WTC11 (cell line): ENCODE measurements around the gene COQ2.

Experiments
- CTCF ChIP-seq: fragments of 200-600 bp; IDR thresholded peaks from 2 replicates; pipeline ENCODE4 v1.8.0; 2022; ENCODE audit warnings: antibody characterized with exemption
- MXD4 ChIP-seq: fragments of 250-450 bp; sonication (Bioruptor Pico); IDR thresholded peaks from 2 replicates; pipeline ENCODE4 v1.8.0; 2021; ENCODE audit warnings: mild to moderate bottlenecking, moderate library complexity, borderline replicate concordance
- NFYB ChIP-seq: sonication (generic); formaldehyde crosslinking; conservative IDR thresholded peaks from 2 replicates; pipeline ENCODE4 v1.8.0; 2022; ENCODE audit warnings: low read depth, missing genetic modification reagents
- PRDM15 ChIP-seq: sonication (generic); formaldehyde crosslinking; IDR thresholded peaks from 2 replicates; pipeline ENCODE4 v1.8.0; 2022; ENCODE audit warnings: missing genetic modification reagents
- RELA ChIP-seq: sonication (generic); formaldehyde crosslinking; IDR thresholded peaks from 2 replicates; pipeline ENCODE4 v1.8.1; 2022; ENCODE audit warnings: missing genetic modification reagents, mild to moderate bottlenecking, borderline replicate concordance
- TEAD4 ChIP-seq: sonication (generic); formaldehyde crosslinking; IDR thresholded peaks from 2 replicates; pipeline ENCODE4 v1.8.0; 2022; ENCODE audit warnings: mild to moderate bottlenecking, missing genetic modification reagents
- ZNF416 ChIP-seq: fragments of 250-450 bp; sonication (Bioruptor Pico); IDR thresholded peaks from 2 replicates; pipeline ENCODE4 v1.9.0; 2021; ENCODE audit warnings: mild to moderate bottlenecking, inconsistent platforms
- TF ChIP-seq, protein P1 (sequence below): fragments of 250-450 bp; sonication (Bioruptor Pico); IDR thresholded peaks from 2 replicates; pipeline ENCODE4 v1.9.0; 2021; ENCODE audit warnings: mild to moderate bottlenecking
- TF ChIP-seq, protein P2 (sequence below): sonication (generic); formaldehyde crosslinking; IDR thresholded peaks from 2 replicates; pipeline ENCODE4 v1.8.1; 2023; ENCODE audit warnings: mild to moderate bottlenecking, missing genetic modification reagents

DNA sequence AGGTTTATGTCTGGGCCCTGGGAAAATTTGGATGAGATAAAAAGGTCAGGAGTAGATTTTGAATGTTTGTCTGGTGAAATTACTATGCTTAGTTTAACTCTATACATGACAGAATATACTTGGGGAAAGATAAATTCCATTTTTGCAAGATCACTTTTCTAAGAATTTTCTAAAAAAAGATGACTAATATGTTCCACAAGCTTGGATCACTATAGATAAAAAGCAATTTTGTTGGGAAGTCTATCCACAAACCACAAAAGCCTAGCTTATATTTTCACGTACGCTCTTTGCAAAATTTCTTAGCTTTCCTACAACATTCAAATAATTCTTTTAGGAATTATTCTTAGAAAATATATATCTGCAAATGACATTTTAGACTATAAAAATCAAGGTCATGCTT, 20.6 kb upstream of the COQ2 start:
- TF ChIP-seq CTCF (no peak), ZNF416 (no peak), TEAD4 (no peak), MXD4 (CRISPR knock-in tag) (no peak), RELA (CRISPR knock-in tag) (no peak), NFYB (no peak), PRDM15 (CRISPR knock-in tag) (no peak)
- TF ChIP-seq, protein P1, sequence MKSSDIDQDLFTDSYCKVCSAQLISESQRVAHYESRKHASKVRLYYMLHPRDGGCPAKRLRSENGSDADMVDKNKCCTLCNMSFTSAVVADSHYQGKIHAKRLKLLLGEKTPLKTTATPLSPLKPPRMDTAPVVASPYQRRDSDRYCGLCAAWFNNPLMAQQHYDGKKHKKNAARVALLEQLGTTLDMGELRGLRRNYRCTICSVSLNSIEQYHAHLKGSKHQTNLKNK (CRISPR knock-in tag): no peak
- TF ChIP-seq, protein P2, sequence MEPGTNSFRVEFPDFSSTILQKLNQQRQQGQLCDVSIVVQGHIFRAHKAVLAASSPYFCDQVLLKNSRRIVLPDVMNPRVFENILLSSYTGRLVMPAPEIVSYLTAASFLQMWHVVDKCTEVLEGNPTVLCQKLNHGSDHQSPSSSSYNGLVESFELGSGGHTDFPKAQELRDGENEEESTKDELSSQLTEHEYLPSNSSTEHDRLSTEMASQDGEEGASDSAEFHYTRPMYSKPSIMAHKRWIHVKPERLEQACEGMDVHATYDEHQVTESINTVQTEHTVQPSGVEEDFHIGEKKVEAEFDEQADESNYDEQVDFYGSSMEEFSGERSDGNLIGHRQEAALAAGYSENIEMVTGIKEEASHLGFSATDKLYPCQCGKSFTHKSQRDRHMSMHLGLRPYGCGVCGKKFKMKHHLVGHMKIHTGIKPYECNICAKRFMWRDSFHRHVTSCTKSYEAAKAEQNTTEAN: no peak
